Heart left ventricle (tissue), 16 donors: Measurements from ENCODE around the gene TNRC18. TPM values are rescaled to one million over a fixed set of nuclear protein-coding genes. Genes with fewer than 3 reads are reported as not detected.
A peak's percentile ranks its signal among the peaks of the same experiment; 100 is the strongest.

Experiments used
- ATAC-seq, 4 donors: fragments of 200-7000 bp; cut with Tn5 transposase; one replicate each; pipeline ENCODE4 v1.9.1; 2020 to 2022; ENCODE audit warnings: moderate library complexity in 4 of 4, mild to moderate bottlenecking in 3 of 4, moderate number of reproducible peaks in 1 of 4
- DNase-seq, 5 donors: peaks; one replicate each; pipeline ENCODE4 v3.0.0-alpha.2; 2020
- H3K27ac ChIP-seq, 12 donors: fragments of 200-600 bp; sonication (generic) in 4 of 12; one replicate each; pipeline versions ENCODE4 v1.5.0 to v1.8.0; 2016 to 2022; ENCODE audit warnings: mild to moderate bottlenecking in 2 of 12
- H3K27me3 ChIP-seq, 9 donors: fragments of 200-600 bp; sonication (generic) in 2 of 9; one replicate each; pipeline versions ENCODE4 v1.5.1 to v1.8.0; 2016 to 2022; ENCODE audit warnings: mild to moderate bottlenecking in 3 of 9
- H3K36me3 ChIP-seq, 9 donors: fragments of 200-600 bp; sonication (generic) in 2 of 9; one replicate each; pipeline versions ENCODE4 v1.5.0 to v1.8.0; 2018 to 2022; ENCODE audit warnings: mild to moderate bottlenecking in 2 of 9
- H3K4me1 ChIP-seq, 12 donors: fragments of 200-600 bp; sonication (generic) in 4 of 12; one replicate each; pipeline versions ENCODE4 v1.5.0 to v1.8.0; 2016 to 2022; ENCODE audit warnings: mild to moderate bottlenecking in 3 of 12
- H3K4me3 ChIP-seq, 12 donors: fragments of 200-600 bp; sonication (generic) in 4 of 12; one replicate each; pipeline versions ENCODE4 v1.5.0 to v1.8.0; 2017 to 2022; ENCODE audit warnings: mild to moderate bottlenecking in 9 of 12, moderate library complexity in 4 of 12
- H3K9me3 ChIP-seq, 12 donors: fragments of 200-600 bp; sonication (generic) in 4 of 12; one replicate each; pipeline versions ENCODE4 v1.5.0 to v1.8.0; 2016 to 2022; ENCODE audit warnings: mild to moderate bottlenecking in 1 of 12
- POLR2A ChIP-seq, 2 donors: fragments of 450-650 bp; IDR thresholded peaks; one replicate each; pipeline ENCODE4 v1.6.1; 2017; ENCODE audit warnings: antibody characterized with exemption in 2 of 2, mild to moderate bottlenecking in 2 of 2, moderate library complexity in 2 of 2
- WGBS, 4 donors: extraction: QIAGEN DNeasy Blood & Tissue Kit in 2 of 4; methylation state at CpG; one replicate each; pipeline versions ENCODE4 v1.1.5 to v1.1.7; 2013 to 2018; 5-methylcytosine and 5-hydroxymethylcytosine counted together
- intact Hi-C, 10 donors: fragments of 100-400 bp; cut with DNase I; formaldehyde crosslinking; loops; one replicate each; pipeline versions ENCODE4 v1.11.1 to v1.14.2; 2022
- polyA plus RNA-seq, 2 donors: library from polyadenylated mRNA; stranded (reverse); fragments of 200-250 nt; gene quantifications; one replicate each; pipeline ENCODE4 v1.2.3, GENCODE V29; 2013
- total RNA-seq, 9 donors: library from RNA; depleted of rRNA in 2 of 9; stranded (reverse); fragments of >200 nt in 2 of 9; fragmentation: NEBNext Ultra II Directional in 3 of 9; extraction: Animal tissue kit (Norgen Biotek cat#: 25700) in 3 of 9; gene quantifications; one replicate each; pipeline versions ENCODE4 v1.1.0 to v1.2.4, GENCODE V29; 2016 to 2023
- TF ChIP-seq, protein P1 (sequence below), 12 donors: fragments of 200-600 bp; sonication (generic) in 4 of 12; IDR thresholded peaks; one replicate each; pipeline versions ENCODE4 v1.5.0 to v1.8.0; 2018 to 2022; ENCODE audit warnings: antibody characterized with exemption in 12 of 12, mild to moderate bottlenecking in 5 of 12
- donor health status: ischemic (EF 13 %, LVEDD 7.1; RV severe dilation, severe dysfunction).
- donor health status: healthy with polysubstance abuse.
- donor health status: DM: no; HTN: yes; CAD: no.
- donor health status: DM: no; HTN: no; CAD: no.
- donor health status: ischemic (EF 25% LVEDD 6.9; RV normal size, moderate dysfunction).
- donor health status: ischemic (EF 25% LVEDD 5.7; RV mildly dilated, moderate dysfunction).
- donor health status: healthy.
- donor health status: DM: yes; HTN: yes; CAD: no.
- donor health status: ischemic (EF 35%, LVEDD 5.7; RV mildly dilated, moderate dysfunction).
- donor health status: nonischemic (EF 11% LVEDD 7.7; RV severe dilation, severe dysfunction).
- donor health status: DM: yes; HTN: yes; CAD: no.
- donor health status: PGD.
- donor health status: ischemic (EF 29% LVEDD 5.4; RV normal size, mild dysfunction).
- donor health status: nonischemic (EF 23%, LVEDD 6.1; RV moderate dilation, normal function).

Gene TNRC18
- total and polyA plus RNA-seq, 11 donors, result 23.4 to 66.6 (median 33.7) TPM

- no peak for DNase-seq
- no peak for ATAC-seq
- TF ChIP-seq, protein P1, sequence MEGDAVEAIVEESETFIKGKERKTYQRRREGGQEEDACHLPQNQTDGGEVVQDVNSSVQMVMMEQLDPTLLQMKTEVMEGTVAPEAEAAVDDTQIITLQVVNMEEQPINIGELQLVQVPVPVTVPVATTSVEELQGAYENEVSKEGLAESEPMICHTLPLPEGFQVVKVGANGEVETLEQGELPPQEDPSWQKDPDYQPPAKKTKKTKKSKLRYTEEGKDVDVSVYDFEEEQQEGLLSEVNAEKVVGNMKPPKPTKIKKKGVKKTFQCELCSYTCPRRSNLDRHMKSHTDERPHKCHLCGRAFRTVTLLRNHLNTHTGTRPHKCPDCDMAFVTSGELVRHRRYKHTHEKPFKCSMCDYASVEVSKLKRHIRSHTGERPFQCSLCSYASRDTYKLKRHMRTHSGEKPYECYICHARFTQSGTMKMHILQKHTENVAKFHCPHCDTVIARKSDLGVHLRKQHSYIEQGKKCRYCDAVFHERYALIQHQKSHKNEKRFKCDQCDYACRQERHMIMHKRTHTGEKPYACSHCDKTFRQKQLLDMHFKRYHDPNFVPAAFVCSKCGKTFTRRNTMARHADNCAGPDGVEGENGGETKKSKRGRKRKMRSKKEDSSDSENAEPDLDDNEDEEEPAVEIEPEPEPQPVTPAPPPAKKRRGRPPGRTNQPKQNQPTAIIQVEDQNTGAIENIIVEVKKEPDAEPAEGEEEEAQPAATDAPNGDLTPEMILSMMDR (IDR thresholded peaks at IDR 0.05), result no peak
- no peak for TF ChIP-seq POLR2A (IDR thresholded peaks at IDR 0.05)
- Histone ChIP-seq H3K9me3 (peaks cover 0 to 3% (median 0%) of the 10 kb centered on the region in 12 donors), H3K4me1 (peaks cover 0 to 17% (median 8%) of the 10 kb centered on the region in 12 donors), H3K27me3 (no peaks in the 10 kb centered on the region), H3K4me3 (no peak overlapping the region), H3K27ac (peak overlapping the region in 1 of 12 donors; percentile 5), H3K36me3 (peaks cover 0 to 67% (median 26%) of the 10 kb centered on the region in 9 donors)
- intact Hi-C loops, result no loop called here
- WGBS, 4 donors, result 92 to 97% (median 95%) methylated on average over 6 of the region's 6 CpGs
These were observed 20.2 kb downstream of the TNRC18 start for GRCh38 chr7:5403442-5403841.

DNA sequence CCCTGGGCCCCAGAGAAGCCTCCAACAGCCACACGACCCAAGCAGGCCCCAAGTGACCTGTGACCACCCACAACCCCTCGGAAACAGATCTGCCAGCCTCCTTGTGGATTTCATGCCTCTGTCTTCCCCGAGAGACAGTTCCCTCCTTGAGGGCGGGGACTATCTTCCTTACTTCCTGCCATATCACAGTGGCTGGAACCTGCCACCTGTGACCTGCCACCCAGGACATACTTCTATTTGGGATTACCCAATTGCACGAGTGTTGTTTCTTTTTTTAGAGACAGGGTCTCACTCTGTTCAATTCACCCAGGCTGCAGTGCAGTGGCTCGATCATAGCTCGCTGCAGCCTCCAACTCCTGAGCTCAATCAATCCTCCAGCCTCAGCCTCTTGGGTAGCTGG is 25.9 kb downstream of the TNRC18 start:
- Histone ChIP-seq H3K27ac (peak overlapping the region in 8 of 12 donors; percentile 1 to 95 (median 72)), H3K36me3 (peaks cover 0 to 49% (median 18%) of the 10 kb centered on the region in 9 donors), H3K27me3 (no peaks in the 10 kb centered on the region), H3K9me3 (no peaks in the 10 kb centered on the region), H3K4me1 (peaks cover 0 to 25% (median 13%) of the 10 kb centered on the region in 12 donors), H3K4me3 (peak overlapping the region in 2 of 12 donors; percentile 47 to 67)
- intact Hi-C loops, result no loop called here
- DNase-seq (no peak), ATAC-seq (no peak)
- 79 to 88% (median 80%) methylated on average over 7 of the region's 7 CpGs for WGBS, 4 donors
- TF ChIP-seq POLR2A (IDR thresholded peaks at IDR 0.05), result no peak
- TF ChIP-seq, protein P1 (IDR thresholded peaks at IDR 0.05), result no peak

DNA sequence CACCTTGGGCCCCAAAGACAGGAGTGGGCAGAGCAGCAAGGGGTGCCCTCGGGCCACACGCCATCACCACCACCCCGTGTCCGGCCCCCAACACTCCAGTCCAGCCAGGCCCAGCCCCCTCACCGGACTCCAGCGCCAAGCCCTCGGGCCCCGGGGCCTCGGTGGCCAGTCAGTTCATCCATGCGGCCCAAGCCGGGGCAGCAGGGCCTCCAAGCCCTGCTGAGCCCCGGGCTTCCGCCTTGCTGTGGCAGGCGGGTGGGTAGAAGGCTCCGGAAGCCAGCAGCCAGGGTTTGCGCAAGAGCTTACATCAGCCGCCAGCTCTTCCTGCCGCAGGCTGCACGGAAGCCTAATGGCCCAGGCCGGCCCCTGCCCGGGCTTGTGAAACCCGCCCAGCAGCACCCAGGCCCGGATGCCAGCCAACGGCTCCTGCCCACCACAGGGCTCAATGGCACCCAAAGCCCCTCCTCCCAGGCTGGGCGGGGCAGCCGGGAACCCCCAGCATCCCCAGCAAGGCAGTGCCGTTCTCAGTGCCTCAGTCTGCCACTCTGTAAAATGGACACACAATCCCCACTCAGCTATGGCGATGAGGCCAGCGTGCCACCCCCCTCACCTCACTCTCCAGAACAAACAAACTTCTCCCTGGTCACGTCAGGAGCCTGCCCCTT is 26.5 kb downstream of the TNRC18 start:
- DNase-seq (peak; percentile 74 to 94 (median 84)), ATAC-seq (peak; percentile 80 to 92 (median 92))
- Histone ChIP-seq H3K27ac (peak overlapping the region in 11 of 12 donors; percentile 1 to 95 (median 72)), H3K9me3 (no peaks in the 10 kb centered on the region), H3K27me3 (no peaks in the 10 kb centered on the region), H3K4me1 (peaks cover 0 to 25% (median 13%) of the 10 kb centered on the region in 12 donors), H3K36me3 (peaks cover 0 to 49% (median 21%) of the 10 kb centered on the region in 9 donors), H3K4me3 (peak overlapping the region in 10 of 12 donors; percentile 24 to 67 (median 40))
- TF ChIP-seq, protein P1 (IDR thresholded peaks at IDR 0.05), result no peak
- TF ChIP-seq POLR2A (IDR thresholded peaks at IDR 0.05), result no peak
- 68 to 84% (median 76%) methylated on average over 19 to 30 of the region's 30 CpGs for WGBS, 4 donors
- intact Hi-C loops, result no loop called here

DNA sequence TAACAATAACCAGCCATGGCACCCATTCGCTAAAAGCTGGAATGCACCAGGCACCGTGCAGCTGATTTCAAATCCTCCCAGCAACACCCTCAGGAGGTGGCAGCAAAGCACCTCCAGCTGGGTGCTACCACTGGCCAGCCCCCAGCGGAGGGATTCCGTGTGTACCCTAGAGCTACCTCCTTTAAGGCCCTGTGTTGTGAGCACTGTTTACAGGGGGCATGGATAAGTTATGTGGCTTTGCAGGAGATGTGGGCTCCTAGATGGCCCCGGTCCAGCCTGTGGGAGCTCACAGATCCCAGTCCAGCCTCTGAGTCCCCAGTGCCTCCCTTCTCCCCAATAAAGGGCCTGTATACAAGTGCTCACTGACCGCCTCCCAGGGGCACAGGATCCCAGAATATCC is 27.1 kb downstream of the TNRC18 start:
- WGBS, 4 donors, result 64 to 77% (median 72%) methylated on average over 5 to 6 of the region's 6 CpGs
- H3K9me3 ChIP-seq, result no peaks in the 10 kb centered on the region
- no peak for DNase-seq
- peak; percentile 37 to 53 (median 46) for ATAC-seq
- no peaks in the 10 kb centered on the region for H3K27me3 ChIP-seq
- peak overlapping the region in 11 of 12 donors; percentile 1 to 95 (median 72) for H3K27ac ChIP-seq
- intact Hi-C loops, result no loop called here
- peak overlapping the region in 10 of 12 donors; percentile 24 to 67 (median 40) for H3K4me3 ChIP-seq
- H3K4me1 ChIP-seq, result peaks cover 0 to 25% (median 13%) of the 10 kb centered on the region in 12 donors
- peaks cover 0 to 46% (median 25%) of the 10 kb centered on the region in 9 donors for H3K36me3 ChIP-seq
- TF ChIP-seq, protein P1 (IDR thresholded peaks at IDR 0.05), result peak in 4 of 12 donors; percentile 11 to 32 (median 23)
- TF ChIP-seq POLR2A (IDR thresholded peaks at IDR 0.05), result no peak
